Central memory CD4-positive, alpha-beta T cell (primary cell): ENCODE results near the gene SULT1B1.

Experiments used
- DNase-seq: peaks from one replicate; pipeline ENCODE4 v3.0.0; 2022

SULT1B1 gene

DNA sequence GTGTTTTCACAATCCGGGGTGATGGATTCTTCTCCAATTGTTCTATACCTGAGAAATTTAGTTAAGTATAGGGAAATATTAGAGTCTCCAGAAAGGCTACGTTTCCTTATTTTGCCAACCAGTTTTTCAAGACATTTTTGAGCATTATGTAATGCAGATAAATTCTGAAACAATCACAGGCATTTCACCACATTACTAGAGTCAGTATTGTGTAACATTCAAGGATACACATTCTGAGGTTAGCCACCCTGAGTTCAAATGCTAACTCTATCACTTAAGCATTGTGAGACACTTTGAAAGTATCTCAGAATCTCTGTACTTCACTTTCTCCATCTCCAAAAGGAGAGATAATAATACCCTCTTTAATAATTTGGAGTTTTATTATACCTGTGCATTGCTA, 10.6 kb downstream of the SULT1B1 start:
- no peak for DNase-seq

DNA sequence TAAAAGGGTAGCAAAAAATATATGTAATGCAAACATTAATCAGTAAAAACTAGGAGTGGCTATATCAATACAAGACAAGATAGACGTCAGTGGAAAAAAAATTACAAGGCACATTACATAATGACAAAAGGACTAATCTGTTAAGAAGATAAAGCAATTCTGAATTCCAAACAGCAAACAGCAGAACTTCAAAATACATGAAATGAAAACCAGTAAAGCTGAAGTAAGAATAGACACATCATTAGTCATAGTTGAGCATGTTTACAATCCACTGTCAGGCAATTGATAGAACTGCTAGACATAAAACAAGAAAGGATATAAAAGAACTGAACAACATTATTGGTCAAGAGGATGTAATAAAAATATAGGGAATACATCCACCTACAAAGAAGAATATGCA, 12.2 kb downstream of the SULT1B1 start:
- DNase-seq: no peak

DNA sequence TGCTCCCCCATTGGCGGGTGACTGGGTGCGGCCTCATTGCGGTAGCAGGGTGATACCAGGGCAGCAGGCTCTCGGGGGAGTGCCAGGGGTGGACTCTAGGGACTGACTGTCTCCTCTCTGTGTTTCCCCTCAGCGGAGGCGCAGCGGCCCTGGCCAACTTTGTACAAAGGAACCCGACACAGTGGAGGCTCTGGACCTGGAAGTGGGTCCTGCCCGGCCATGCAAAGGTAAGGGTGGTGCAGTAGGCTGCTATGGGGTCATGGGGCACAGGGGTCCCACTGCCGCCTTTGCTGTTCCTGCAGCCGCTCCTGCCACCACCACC, 16.3 kb downstream of the SULT1B1 start:
- DNase-seq: no peak

DNA sequence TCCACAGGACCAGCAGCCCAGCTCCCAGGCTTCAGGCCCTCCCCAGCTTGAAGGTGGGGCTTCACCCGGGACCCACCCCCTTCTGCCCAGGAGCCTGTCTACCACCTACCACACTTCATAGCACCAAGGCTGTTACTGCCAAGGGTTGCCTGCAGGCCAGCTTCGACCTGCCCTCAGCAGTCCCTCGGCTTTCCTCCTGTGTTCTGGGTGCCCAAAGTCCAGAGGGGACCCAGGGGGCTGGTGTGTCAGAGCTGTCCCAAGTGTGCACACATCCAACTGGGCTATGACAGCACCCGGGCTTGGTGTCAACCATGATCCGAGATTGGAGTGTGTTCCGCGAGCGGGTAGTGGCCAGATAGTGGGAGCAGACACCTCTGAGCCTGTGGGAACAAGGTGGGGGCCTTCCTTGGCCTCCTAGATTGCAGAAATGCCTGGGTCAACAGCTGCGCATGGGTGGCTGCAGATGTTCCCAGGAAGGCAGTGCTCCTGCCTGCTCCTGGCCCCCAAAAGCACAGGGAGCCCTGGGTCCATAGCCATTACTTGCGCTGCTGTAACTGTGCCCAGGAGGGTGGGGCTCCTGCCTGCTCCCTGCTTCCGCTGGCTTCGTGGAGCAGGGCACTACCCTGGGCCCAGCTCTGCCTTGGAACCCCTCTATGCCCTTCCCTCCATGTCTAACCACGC, 16.8 kb downstream of the SULT1B1 start:
- DNase-seq: no peak

DNA sequence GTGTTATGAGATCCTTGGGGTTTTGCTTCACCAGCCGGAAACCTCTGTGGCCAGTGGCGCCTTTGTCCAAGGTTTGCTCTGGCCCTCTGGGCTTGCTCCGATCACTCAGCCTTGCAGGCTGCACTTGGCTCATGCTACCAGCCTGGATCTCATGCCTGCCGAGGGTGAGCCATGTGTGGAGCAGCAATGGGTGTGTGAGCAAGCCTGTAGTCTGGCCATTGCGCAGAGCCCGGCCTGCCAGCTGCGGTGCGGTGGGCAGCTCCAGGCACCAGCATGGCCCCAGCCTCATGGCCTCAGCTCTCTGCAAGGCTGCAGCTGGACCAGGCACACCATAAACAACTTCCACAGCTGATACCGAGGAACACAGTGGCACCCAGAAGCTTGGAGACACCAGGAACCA, 17.8 kb downstream of the SULT1B1 start:
- no peak for DNase-seq

DNA sequence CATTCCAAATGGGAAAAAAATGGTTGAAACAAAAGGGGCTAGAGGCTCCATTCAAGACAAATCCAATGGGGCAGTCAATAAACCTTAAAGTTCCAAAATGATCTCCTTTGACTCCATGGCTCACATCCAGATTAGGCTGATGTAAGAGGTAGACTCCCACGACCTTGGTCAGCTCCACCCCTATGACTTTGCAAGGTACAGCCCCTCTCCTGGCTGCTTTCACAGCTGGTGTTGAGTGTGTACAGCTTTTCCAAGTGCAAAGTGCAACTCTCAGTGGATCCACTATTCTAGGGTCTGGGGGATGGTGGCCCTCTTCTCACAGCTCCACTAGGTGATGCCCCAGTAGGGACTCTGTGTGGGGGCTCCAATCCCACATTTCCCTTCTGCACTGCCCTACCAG, 21.5 kb downstream of the SULT1B1 start:
- DNase-seq: no peak

DNA sequence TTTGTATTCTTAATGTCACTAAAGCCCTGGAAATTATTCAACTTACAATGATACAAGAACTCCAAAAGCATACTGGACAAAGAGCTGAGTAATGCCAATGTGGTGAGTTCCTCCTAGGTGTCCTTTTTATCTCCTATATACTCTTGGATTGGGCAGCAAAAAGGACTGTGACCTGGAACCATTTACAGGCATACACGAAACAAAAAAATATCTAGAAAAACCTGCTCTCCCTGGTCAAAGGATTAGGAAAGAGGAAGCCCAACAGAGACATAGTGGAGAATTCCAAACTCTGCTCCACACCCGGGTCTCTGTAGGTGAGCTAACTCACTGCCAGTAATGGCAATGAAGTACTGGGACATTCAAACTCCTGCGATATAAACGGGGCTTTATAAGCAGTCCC, 25.3 kb downstream of the SULT1B1 start:
- no peak for DNase-seq

DNA sequence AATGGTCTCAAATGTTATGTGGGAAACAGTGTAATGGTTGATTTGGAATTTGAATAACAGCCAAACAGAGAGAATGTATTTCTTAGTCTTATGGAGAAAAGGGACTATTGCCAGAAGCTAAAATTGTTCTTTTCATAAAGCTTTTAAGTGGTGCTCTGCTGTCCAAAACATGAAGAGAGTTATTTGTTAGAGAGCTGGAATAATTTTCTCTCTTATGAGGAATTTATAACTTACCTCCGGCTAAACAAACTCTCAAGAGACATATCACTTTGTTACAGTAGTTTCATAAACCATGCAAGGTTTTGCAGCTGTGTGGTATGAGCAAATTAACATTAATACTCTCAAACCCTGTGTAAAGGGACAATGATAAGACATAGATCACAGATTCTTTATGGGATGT, 28.6 kb downstream of the SULT1B1 start:
- no peak for DNase-seq

DNA sequence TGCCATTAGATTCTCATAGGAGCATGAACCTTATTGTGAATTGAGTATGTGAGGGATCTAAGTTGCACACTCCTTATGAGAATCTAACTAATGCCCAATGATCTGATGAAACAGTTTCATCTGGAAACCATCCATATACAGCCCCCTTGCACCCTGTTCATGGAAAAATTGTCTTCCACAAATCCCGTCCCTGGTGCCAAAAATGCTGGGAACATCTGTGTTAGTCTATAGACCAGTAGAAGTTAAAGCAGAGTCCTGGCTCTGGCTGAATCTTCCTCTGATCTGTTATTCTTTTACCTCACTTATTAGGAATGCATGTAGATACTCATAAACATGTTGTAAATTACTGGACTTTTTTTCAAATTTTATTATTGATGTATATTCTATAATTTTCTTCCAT, 29.2 kb downstream of the SULT1B1 start:
- no peak for DNase-seq

DNA sequence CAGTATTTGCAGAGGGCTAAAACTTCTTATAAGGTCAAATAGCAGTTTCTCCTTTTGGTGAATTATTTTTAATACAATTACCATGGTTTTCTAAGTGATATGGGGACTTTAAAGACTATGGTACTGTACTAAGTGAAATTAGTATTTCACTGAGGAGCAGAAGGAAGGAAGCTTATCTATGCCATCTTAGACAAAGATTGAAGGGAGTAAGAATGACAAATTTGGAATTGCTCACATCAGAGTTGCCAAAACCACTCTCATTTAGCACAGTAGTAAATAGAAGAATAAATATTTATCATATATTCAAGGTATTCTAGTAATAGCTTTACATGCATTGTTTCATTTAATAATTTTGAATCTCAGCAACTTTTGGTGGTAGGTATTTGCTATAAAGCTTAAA, 30.4 kb downstream of the SULT1B1 start:
- no peak for DNase-seq

DNA sequence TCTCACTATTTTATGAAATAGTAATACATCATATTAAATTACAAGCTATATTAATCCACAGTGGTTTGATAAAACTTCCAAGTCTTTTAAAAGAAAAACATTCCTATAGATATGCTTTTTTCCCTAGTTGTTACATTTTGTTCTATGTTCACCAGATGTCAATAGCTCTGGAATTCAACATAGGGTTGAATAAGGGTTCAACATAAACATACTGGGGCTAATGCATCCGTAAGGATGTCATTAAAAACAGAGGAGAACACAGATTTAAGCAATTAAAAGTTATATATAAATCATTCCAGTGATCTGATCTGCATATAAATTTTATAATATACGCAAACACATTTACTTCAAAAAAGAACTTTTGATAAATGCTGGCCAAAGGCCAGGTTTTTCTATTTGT, 32.5 kb downstream of the SULT1B1 start:
- no peak for DNase-seq

DNA sequence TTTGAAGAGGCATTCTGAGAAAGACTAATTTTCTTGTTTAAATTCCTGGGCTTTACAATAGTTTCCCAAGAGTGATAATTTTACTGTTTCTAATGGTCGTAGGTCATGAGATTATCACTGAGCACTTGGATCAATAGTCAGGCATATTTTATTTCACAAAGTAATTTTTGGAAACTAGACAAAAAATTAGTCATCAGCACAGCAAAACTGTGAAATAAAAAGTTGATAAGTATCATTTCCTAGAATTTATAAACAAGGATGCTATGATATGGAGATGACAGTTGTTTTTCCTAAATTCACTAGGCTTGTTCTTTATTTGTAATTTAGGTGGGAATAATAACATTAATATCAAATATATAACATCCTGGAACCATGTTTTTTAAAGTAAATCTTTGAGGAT, 33.0 kb downstream of the SULT1B1 start:
- DNase-seq: no peak

DNA sequence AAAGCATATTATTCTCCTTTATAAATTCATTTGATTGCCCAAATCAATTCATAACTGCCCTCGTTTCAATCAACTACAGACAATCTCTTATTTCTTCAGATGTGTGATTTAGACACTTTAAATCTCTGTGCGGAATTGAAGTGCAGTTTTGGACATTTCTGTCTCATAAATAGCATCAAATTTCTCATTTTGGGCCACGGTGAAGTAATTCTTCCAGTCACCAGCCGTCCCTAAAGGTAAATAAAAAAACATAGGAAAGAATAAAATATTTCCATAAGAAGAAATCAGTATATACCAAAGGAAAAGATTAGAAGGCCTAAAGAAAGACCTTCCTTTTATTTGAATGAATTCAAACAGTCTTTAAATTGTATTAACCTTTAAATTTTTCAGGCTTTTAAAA, 33.4 kb downstream of the SULT1B1 start:
- no peak for DNase-seq

DNA sequence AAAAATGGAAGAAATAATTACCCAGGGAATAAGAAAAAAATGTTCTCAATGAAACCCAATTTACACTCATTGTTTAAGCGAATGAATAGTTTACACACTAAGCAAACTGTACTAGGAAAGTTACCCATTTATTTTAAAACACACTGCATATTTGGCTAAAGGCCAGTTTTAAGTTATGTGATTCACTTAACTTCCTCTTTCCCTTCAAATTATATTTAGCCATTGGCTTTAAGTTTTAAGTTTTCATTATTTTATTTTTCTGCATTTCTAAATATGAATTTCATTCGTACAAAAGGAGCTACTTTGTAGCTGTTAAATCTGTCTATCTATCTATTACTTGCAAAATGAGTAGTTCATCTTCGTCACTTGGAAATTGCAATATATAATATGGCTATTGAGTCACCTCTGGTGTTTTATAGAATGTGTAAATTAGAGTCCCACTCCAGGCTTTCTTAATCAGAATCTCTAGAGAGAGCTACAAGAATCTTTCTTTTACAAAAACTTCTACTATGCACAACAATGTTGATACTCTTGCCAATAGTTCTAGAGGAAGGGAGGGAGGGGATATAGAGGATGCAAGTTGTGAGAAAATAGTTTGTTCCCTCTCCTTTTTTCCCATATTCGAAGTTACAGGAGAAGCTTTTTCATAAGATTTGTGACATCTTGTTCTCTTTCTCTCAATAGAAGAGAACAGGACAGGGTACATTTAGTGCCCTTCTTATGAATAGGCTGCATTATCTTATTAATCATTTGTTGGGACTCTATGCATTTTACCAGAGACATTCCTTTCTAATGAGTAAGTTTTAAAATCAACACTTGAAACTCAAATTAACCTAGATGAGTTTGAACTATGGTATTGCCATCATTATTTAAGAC, 41.8 kb downstream of the SULT1B1 start:
- DNase-seq: no peak

DNA sequence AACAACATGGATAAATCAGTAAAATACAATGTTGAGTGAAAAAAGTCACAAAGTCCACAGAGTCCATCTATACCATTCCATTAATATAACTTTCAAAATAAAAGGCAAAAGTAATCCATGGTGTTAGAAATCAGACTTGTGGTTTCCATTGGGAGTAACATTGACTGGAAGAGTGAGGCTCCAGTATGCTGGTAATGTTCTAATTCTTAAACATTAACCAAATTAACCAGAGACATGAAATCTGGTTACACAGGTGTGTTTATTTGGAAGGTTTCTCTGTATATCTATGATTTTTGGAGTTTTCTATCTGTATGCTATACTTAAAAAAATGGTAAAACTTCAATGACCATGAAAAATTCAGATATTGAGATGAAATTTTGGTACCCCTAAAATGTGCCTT, 42.6 kb downstream of the SULT1B1 start:
- DNase-seq: no peak

DNA sequence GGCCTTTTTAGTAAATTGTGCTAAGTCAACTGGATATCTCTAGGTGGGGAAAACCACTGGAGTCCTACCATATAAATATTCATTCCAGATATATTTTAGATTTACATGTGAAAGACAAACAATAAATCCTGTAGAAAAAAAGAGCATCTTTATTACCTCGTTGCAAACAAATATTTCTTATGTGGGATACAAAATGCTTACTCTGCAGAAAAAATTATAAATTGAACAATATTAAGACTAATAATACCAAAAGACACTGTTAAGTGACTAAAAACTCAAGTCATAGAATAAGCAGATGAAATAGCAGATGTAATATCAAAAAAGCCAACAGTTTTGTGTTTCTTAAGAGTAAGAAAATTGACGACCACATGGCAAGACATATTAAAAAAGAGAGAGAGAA, 43.8 kb downstream of the SULT1B1 start:
- no peak for DNase-seq

DNA sequence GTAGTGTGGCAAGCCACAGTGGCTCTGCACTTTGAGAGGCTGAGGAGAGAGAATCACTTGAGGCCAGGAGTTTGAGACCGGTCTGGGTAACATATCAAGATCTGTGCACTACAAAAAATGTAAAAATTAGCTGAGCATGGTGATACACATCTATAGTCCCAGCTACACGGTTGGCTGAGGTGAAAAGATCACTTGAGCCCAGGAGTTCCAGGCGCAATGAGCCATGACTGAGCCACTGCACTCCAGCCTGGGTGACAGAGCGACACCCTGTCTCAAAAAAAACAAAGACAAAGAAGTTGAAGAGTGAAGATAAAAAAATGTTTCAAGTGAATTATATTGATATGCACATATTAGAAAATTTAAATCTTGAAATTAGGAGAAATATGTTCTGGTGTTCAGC, 46.3 kb downstream of the SULT1B1 start:
- DNase-seq: no peak

DNA sequence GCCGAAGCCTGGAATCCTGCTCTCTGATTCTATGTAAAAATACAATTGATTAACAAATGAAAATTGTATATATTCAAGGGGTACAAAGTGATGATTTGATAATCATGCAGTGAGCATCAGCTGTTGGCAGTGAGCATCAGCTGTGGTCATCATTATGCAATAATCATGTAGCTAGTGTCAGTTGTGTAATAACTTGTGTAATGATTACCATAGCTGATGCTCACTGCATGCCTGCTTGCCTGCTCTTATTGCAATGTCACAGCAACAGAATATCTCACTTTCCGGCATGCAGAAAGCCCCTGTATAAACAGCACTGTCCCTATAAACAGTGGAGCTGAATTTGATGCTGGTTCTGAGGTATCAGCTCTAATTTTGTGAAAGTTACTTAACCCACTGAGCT, 46.8 kb downstream of the SULT1B1 start:
- DNase-seq: no peak

DNA sequence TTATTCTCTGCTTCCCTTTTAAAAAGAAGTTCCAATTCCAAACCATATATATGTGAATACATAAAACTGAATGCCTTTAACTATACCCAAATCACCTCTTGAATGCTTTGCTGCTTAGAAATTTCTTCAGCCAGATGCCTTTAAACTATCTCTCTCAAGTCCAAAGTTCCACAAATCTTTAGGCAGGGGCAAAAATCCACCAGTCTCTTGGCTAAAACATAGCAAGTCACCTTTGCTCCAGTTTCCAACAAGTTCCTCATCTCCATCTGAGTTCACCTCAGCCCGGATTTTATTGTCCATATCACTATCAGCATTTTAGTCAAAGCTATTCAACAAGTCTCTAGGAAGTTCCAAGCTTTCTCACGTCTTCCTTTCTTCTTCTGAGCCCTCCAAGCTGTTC, 49.8 kb downstream of the SULT1B1 start:
- no peak for DNase-seq

DNA sequence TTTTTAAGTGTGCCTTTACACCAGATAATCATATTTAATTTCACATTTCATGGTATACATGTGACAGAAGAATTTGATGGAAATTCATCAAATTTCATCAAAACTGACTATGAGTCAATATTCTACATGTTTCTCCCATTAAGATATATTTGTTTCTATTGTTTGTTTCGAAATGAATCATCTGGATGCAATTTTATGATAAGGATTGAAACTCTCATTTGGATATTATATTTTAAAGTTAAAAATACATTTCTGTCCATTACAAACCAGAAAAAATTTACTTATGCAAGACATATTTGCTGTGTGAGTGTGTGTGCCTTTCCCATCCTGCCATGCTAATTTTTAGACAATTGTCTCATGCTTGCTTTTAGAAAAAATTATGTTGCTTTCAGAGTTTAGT, 52.2 kb downstream of the SULT1B1 start:
- DNase-seq: no peak

DNA sequence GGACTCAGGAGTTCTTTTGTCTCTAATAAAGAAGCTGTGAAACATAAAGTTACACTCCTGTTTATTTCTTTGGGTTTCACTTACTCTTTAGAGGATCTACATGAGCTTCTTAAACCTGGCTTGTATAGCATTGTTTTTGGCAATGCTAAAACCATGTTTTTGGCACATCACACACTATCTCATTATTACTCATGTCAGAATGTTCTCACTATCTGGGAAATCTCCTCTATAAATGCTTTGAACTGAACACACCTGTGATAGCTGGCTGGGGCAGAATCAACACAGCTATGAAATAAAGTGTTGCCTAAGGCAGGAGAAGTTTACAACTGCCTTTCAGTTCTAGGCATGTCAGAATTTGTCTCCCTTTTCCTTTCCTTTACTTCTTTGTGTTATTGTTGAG, 52.6 kb downstream of the SULT1B1 start:
- no peak for DNase-seq

DNA sequence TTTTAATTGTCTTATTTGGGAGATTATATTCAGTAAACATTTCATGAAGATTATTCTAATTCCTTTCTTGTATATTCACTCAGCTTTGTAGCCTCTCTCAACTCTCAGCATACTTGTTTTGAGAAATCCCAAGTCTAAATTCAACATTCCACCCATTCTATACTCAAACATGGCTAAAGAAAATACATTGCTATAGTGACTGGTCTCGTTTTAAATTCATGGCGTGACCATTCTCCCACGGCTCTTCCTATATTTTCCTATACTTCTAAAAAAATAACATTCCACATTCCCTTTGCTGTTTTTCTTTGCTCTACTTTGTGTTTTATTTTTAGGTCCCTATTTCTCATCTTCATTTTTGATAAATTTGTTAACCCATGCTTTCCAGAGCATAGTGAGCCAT, 58.2 kb downstream of the SULT1B1 start:
- DNase-seq: no peak

DNA sequence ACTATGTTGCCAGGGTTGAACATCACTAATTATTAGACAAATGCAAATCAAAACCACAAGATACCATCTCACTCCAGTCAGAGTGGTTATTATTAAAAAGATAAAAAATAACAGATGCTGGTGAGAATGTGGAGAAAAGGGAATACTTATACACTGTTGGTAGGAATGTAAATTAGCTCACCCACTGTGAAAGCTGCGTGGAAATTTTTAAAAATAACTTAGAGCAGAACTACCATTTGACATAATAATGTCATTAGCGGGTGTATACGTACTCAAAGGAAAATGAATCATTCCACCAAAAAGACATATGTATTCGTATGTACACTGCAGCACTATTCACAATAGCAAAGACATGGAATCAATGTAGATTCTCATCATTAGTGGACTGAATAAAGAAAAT, 58.7 kb downstream of the SULT1B1 start:
- DNase-seq: no peak

DNA sequence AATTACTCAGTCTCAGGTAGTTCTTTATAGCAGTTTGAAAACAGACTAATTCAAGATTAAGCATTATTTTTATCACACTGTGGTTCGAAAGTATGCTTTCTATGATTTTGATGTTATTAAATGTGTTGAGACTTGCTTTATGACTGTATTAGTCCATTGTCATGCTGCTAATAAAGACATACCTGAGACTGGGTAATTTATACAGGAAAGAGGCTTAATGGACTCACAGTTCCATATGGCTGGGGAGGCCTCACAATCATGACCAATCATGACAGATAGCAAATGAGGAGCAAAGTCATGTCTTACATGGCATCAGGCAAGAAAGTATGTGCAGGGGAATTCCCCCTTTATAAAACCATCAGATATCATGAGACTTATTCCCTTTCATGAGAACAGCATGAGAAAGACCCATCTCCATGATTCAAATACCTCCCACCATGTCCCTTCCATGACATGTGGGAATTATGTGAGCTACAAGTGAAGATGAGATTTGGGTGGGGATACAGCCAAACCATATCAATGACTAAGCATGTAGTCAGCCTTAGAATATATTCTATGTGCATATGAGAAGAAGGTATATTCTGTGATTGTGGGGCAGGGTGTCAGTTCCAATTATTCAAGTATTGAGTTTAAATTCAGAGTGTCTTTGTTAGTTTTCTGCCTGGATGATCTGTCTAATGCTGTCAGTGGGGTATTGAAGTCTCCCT, 62.7 kb downstream of the SULT1B1 start:
- no peak for DNase-seq
